HL-60/S4 treated with phorbol 12-myristate 13-acetate at 8.2 ng/mL for 4 days and 3 days (cell line): ENCODE data around the gene C1orf21.

ENCODE experiments used
- in situ Hi-C: fragments of 300-500 bp; cut with MboI; formaldehyde crosslinking; loops from 2 replicates; pipeline ENCODE4 v1.15.0; 2022; ENCODE audit warnings: low sequenced_read_pairs

Gene C1orf21

GRCh38 chr1:184510110-184510509 is 123.3 kb downstream of the C1orf21 start:
- in situ Hi-C loops, result no loop called here

GRCh38 chr1:184512724-184513123 is 125.9 kb downstream of the C1orf21 start:
- in situ Hi-C loops, result no loop called here

- in situ Hi-C loops, result no loop called here
Observed at GRCh38 chr1:184513421-184513820, 126.6 kb downstream of the C1orf21 start.

GRCh38 chr1:184513966-184514365 is 127.1 kb downstream of the C1orf21 start:
- in situ Hi-C loops, result no loop called here

- in situ Hi-C loops, result no loop called here
Observed at GRCh38 chr1:184514447-184514846, 127.6 kb downstream of the C1orf21 start.

GRCh38 chr1:184517130-184517529 is 130.3 kb downstream of the C1orf21 start:
- in situ Hi-C loops, result no loop called here

- in situ Hi-C loops, result no loop called here
Observed at GRCh38 chr1:184518736-184519357, 132.0 kb downstream of the C1orf21 start.

GRCh38 chr1:184520336-184520735 is 133.5 kb downstream of the C1orf21 start:
- in situ Hi-C loops, result no loop called here

- in situ Hi-C loops, result no loop called here
Observed at GRCh38 chr1:184524248-184524647, 137.4 kb downstream of the C1orf21 start.

- in situ Hi-C loops, result no loop called here
Observed at GRCh38 chr1:184527402-184527801, 140.6 kb downstream of the C1orf21 start.

GRCh38 chr1:184530226-184530625 is 143.4 kb downstream of the C1orf21 start:
- in situ Hi-C loops, result no loop called here

GRCh38 chr1:184531296-184531695 is 144.5 kb downstream of the C1orf21 start:
- in situ Hi-C loops, result no loop called here

GRCh38 chr1:184532199-184532598 is 145.4 kb downstream of the C1orf21 start:
- in situ Hi-C loops, result no loop called here

GRCh38 chr1:184533049-184533448 is 146.2 kb downstream of the C1orf21 start:
- in situ Hi-C loops, result no loop called here

GRCh38 chr1:184533915-184534314 is 147.1 kb downstream of the C1orf21 start:
- in situ Hi-C loops, result no loop called here

GRCh38 chr1:184534690-184535089 is 147.9 kb downstream of the C1orf21 start:
- in situ Hi-C loops, result no loop called here

GRCh38 chr1:184535191-184535970 is 148.6 kb downstream of the C1orf21 start:
- in situ Hi-C loops, result no loop called here

- in situ Hi-C loops, result no loop called here
Observed at GRCh38 chr1:184536246-184536985, 149.6 kb downstream of the C1orf21 start.

GRCh38 chr1:184539580-184539979 is 152.8 kb downstream of the C1orf21 start:
- in situ Hi-C loops, result no loop called here

GRCh38 chr1:184541537-184542152 is 154.8 kb downstream of the C1orf21 start:
- in situ Hi-C loops, result no loop called here

GRCh38 chr1:184542291-184542690 is 155.5 kb downstream of the C1orf21 start:
- in situ Hi-C loops, result no loop called here
